ENCODE results near the gene SMCHD1. TPM values are rescaled to one million over a fixed set of nuclear protein-coding genes. Genes with fewer than 3 reads are reported as not detected.

The SMCHD1 gene
- total RNA-seq, 1 donor from 2014 or later = 71.2 TPM

GRCh38 chr18:2617401-2617998, 38.0 kb upstream of the SMCHD1 start:
- no peaks in the 10 kb centered on the region for H3K9me3 Mint-ChIP-seq
- peak overlapping the region; percentile 52 for H3K27ac Mint-ChIP-seq
- TF ChIP-seq CTCF (IDR thresholded peaks at IDR 0.05; ENCODE audit: unreplicated experiment) = no peak
- no peaks in the 10 kb centered on the region for H3K4me1 Mint-ChIP-seq
- no peak overlapping the region for H3K4me3 Mint-ChIP-seq
- peaks cover 17% of the 10 kb centered on the region for H3K36me3 Mint-ChIP-seq
- no peak for DNase-seq (ENCODE audit: low spot score in 2 of 2, unreplicated experiment in 2 of 2)
- no peaks in the 10 kb centered on the region for H3K27me3 Mint-ChIP-seq (ENCODE audit: low read depth)

GRCh38 chr18:2618009-2618408, 37.5 kb upstream of the SMCHD1 start:
- no peak for TF ChIP-seq CTCF (IDR thresholded peaks at IDR 0.05; ENCODE audit: unreplicated experiment)
- Mint-ChIP-seq H3K9me3 (no peaks in the 10 kb centered on the region), H3K36me3 (peaks cover 16% of the 10 kb centered on the region), H3K27me3 (ENCODE audit: low read depth) (no peaks in the 10 kb centered on the region), H3K4me1 (no peaks in the 10 kb centered on the region), H3K4me3 (no peak overlapping the region), H3K27ac (no peak overlapping the region)
- no peak for DNase-seq (ENCODE audit: low spot score in 2 of 2, unreplicated experiment in 2 of 2)

GRCh38 chr18:2625217-2625616, 30.3 kb upstream of the SMCHD1 start:
- Mint-ChIP-seq H3K4me3 (no peak overlapping the region), H3K9me3 (no peaks in the 10 kb centered on the region), H3K4me1 (no peaks in the 10 kb centered on the region), H3K27ac (no peak overlapping the region), H3K27me3 (ENCODE audit: low read depth) (no peaks in the 10 kb centered on the region), H3K36me3 (no peaks in the 10 kb centered on the region)
- DNase-seq (ENCODE audit: low spot score in 2 of 2, unreplicated experiment in 2 of 2) = no peak
- TF ChIP-seq CTCF (IDR thresholded peaks at IDR 0.05; ENCODE audit: unreplicated experiment) = no peak

DNA sequence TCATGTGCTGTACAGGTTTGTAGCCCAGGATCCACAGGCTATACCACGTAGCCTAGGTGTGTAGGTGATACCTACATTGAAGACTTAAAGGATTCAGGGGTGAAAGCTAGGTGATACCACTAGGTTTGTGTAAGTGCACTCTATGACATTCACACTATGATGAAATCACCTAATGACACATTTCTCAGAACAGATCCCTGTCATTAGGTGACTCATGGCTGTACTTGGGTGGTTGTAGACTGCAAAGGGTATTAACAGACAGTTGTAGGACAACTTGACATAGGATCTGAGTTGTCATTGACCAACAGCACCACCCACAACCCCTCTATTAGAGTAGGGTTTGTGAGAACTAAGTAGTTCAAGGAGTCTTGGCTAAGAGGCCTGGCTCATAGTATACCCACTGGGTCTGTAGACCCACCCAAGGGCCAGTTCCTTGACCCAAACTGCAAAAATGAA, 27.7 kb upstream of the SMCHD1 start:
- peaks cover 6% of the 10 kb centered on the region for H3K9me3 Mint-ChIP-seq
- H3K36me3 Mint-ChIP-seq = no peaks in the 10 kb centered on the region
- DNase-seq (ENCODE audit: low spot score in 2 of 2, unreplicated experiment in 2 of 2) = no peak
- no peaks in the 10 kb centered on the region for H3K27me3 Mint-ChIP-seq (ENCODE audit: low read depth)
- no peak for TF ChIP-seq CTCF (IDR thresholded peaks at IDR 0.05; ENCODE audit: unreplicated experiment)
- H3K4me3 Mint-ChIP-seq = no peak overlapping the region
- H3K4me1 Mint-ChIP-seq = no peaks in the 10 kb centered on the region
- no peak overlapping the region for H3K27ac Mint-ChIP-seq

GRCh38 chr18:2629003-2629402, 26.5 kb upstream of the SMCHD1 start:
- TF ChIP-seq CTCF (IDR thresholded peaks at IDR 0.05; ENCODE audit: unreplicated experiment) = no peak
- no peak for DNase-seq (ENCODE audit: low spot score in 2 of 2, unreplicated experiment in 2 of 2)
- Mint-ChIP-seq H3K27me3 (ENCODE audit: low read depth) (no peaks in the 10 kb centered on the region), H3K4me3 (no peak overlapping the region), H3K4me1 (no peaks in the 10 kb centered on the region), H3K9me3 (peaks cover 6% of the 10 kb centered on the region), H3K36me3 (no peaks in the 10 kb centered on the region), H3K27ac (no peak overlapping the region)

- Mint-ChIP-seq H3K9me3 (peaks cover 6% of the 10 kb centered on the region), H3K4me1 (no peaks in the 10 kb centered on the region), H3K36me3 (no peaks in the 10 kb centered on the region), H3K4me3 (no peak overlapping the region), H3K27me3 (ENCODE audit: low read depth) (peaks cover 13% of the 10 kb centered on the region), H3K27ac (no peak overlapping the region)
- no peak for TF ChIP-seq CTCF (IDR thresholded peaks at IDR 0.05; ENCODE audit: unreplicated experiment)
- no peak for DNase-seq (ENCODE audit: low spot score in 2 of 2, unreplicated experiment in 2 of 2)
These were observed 19.9 kb upstream of the SMCHD1 start for GRCh38 chr18:2635586-2635985.
